ENCODE results near the gene RIN3. TPM values are rescaled to one million over a fixed set of nuclear protein-coding genes. Genes with fewer than 3 reads are reported as not detected.
"Not testable (repeated sequence)": the region's sequence is repeated elsewhere in the genome, so short reads cannot be mapped to it uniquely, and the experiment has no call there.

The RIN3 gene
- total RNA-seq, 1 donor from 2014 or later: 70.6 TPM

DNA sequence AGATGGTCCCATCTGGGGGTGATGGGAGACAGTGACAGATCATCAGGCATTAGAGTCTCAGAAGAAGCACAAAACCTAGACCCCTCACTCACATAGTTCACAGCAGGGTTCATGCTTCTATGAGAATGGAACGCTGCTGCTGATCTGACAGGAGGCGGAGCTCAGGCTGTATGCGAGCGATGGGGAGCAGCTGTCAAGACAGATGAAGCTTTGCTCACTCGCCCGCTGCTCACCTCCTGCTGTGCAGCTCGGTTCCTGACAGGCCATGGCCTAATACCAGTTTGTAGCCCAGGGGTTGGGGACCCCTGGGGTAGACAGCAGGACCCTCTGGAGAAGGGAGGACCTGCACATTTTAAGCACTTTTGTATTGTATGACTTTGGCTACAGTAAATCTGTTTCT is 123.6 kb downstream of the RIN3 start:
- Histone ChIP-seq H3K9me3 (no peaks in the 10 kb centered on the region), H3K27me3 (ENCODE audit: low read depth) (no peaks in the 10 kb centered on the region), H3K4me1 (peaks cover 10% of the 10 kb centered on the region), H3K36me3 (peaks cover 9% of the 10 kb centered on the region), H3K4me3 (no peak overlapping the region), H3K27ac (no peak overlapping the region)
- no peak for ATAC-seq
- no peak for DNase-seq
- no peak for TF ChIP-seq CTCF (IDR thresholded peaks at IDR 0.05)
- intact Hi-C loops (cut with DNase I): no loop called here

DNA sequence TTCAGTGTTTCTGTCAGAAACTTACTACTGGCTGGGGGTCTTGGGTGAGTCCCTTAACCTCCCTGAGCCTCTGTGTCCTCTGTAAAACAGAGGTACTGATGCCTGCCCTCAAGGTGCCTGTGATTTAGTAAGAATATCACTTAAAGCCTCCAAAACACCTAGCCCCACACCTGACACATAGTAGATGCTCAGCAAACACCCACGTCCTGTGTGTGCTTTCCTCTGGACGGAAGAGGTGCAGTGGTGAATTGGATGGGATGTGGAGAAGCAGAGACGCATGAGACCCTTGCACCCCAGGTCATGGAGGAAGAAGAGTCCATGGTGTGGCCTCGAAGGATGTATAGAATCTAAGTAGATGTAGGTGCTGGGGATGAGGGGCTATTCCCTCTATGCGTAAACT is 124.3 kb downstream of the RIN3 start:
- no peak for TF ChIP-seq CTCF (IDR thresholded peaks at IDR 0.05)
- no peaks in the 10 kb centered on the region for H3K27me3 ChIP-seq (ENCODE audit: low read depth)
- H3K4me3 ChIP-seq: no peak overlapping the region
- DNase-seq (no peak), ATAC-seq (no peak)
- no peak overlapping the region for H3K27ac ChIP-seq
- H3K4me1 ChIP-seq: peaks cover 7% of the 10 kb centered on the region
- peaks cover 15% of the 10 kb centered on the region for H3K36me3 ChIP-seq
- intact Hi-C loops (cut with DNase I): no loop called here
- no peaks in the 10 kb centered on the region for H3K9me3 ChIP-seq

DNA sequence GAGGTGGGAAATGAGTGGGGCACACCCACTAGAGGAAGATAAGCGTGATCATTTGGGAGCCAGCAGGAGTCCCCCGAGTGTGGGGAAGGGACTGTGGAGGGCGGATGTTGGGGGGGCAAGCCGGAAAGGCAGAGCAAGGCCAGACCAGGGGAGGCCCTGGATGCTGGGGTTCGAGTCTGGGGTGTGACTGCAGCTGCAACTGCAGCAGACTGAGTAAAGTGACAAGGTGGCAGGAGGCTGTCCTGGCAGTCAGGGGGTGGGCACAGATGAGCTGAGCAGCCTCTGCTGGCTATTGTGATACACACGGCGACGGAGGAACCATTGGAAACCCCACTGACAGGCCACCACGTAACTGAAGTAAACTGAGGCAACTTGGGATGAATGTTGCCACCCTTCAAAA is 124.7 kb downstream of the RIN3 start:
- H3K9me3 ChIP-seq: no peaks in the 10 kb centered on the region
- H3K36me3 ChIP-seq: peaks cover 17% of the 10 kb centered on the region
- ATAC-seq (no peak), DNase-seq (no peak)
- no peak for TF ChIP-seq CTCF (IDR thresholded peaks at IDR 0.05)
- intact Hi-C loops (cut with DNase I): no loop called here
- H3K27me3 ChIP-seq (ENCODE audit: low read depth): no peaks in the 10 kb centered on the region
- no peak overlapping the region for H3K27ac ChIP-seq
- no peak overlapping the region for H3K4me3 ChIP-seq
- H3K4me1 ChIP-seq: peaks cover 3% of the 10 kb centered on the region

DNA sequence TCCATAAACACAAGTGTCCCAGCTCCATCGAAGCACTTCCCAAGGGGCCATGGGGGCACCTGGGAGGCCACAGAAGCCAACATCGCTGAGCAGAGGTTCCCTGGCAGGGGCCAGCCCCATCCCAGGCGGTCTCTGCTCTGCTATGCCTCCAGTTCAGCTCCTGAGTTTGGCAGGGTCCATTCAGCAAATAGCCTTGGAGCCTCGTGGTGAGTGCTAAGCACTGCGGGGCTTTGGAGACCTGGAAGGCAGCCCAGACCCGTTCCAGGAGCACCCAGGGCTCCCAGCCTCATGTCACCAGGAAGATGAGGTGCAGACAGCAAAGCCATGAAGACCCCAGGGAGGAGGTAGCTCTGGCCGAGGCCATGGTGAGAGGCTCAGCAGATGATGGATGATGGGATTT is 125.3 kb downstream of the RIN3 start:
- TF ChIP-seq CTCF (IDR thresholded peaks at IDR 0.05): no peak
- Histone ChIP-seq H3K27me3 (ENCODE audit: low read depth) (no peaks in the 10 kb centered on the region), H3K4me1 (no peaks in the 10 kb centered on the region), H3K9me3 (no peaks in the 10 kb centered on the region), H3K27ac (no peak overlapping the region), H3K4me3 (no peak overlapping the region), H3K36me3 (peaks cover 23% of the 10 kb centered on the region)
- ATAC-seq (peak in 1 of 2 donors; percentile 8), DNase-seq (no peak)
- intact Hi-C loops (cut with DNase I): no loop called here

DNA sequence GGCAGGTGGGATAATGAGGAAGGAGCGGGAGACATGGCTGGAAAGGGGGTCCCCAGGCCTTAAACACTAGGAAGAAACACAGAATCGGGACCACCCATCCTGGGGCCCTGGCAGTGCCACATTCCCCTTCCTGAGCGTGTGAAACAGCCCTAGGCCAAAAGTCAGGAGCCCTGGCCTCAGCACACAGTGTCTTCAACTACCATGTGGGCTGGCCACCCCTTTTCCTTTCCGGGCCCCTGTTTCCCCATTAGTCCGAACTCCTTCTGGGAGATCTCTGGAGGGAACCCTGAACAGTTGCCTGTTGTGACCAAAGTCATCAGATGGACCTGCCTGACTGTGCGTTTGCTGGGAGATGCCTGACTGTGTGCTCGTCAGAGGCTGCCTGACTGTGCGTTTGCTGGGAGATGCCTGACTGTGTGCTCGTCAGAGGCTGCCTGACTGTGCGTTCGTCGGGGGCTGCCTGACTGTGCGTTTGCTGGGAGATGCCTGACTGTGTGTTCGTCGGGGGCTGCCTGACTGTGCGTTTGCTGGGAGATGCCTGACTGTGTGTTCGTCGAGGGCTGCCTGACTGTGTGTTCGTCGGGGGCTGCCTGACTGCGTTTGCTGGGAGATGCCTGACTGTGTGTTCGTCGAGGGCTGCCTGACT is 126.0 kb downstream of the RIN3 start:
- H3K27me3 ChIP-seq (ENCODE audit: low read depth); intact Hi-C loops (cut with DNase I); H3K27ac ChIP-seq; H3K9me3 ChIP-seq; H3K4me3 ChIP-seq; H3K4me1 ChIP-seq; ATAC-seq; DNase-seq: not testable (repeated sequence)
- peaks cover 26% of the 10 kb centered on the region for H3K36me3 ChIP-seq

DNA sequence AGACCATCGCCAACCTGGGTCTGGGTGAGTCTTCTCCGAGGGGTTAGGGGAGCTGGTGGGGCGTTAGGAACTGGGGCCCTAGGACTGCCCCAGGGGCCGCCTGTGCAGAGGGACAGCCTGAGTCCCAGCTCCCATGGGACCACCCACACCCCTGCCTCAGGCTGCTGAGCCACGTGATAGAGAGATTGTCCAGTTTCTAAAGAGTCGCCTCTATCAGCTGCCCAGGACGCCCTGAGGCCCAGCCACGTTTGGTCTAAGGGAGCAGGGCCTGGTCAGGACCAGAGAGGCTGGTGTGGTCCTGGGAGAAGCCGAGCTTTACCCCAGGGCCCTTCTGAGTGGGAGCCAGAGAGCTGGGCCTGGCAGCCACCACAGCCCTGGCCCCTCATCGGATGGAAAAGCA is 127.7 kb downstream of the RIN3 start:
- Histone ChIP-seq H3K4me3 (no peak overlapping the region), H3K9me3 (peaks cover 6% of the 10 kb centered on the region), H3K4me1 (peaks cover 11% of the 10 kb centered on the region), H3K36me3 (peaks cover 26% of the 10 kb centered on the region), H3K27me3 (ENCODE audit: low read depth) (no peaks in the 10 kb centered on the region), H3K27ac (no peak overlapping the region)
- no peak for TF ChIP-seq CTCF (IDR thresholded peaks at IDR 0.05)
- ATAC-seq (no peak), DNase-seq (no peak)
- intact Hi-C loops (cut with DNase I): no loop called here

Measured in lower lobe of right lung (tissue), 2 donors.